H4 (cell line): Measurements from ENCODE around the gene MPRIP. TPM values are rescaled to one million over a fixed set of nuclear protein-coding genes. Genes with fewer than 3 reads are reported as not detected.

Experiments used
- DNase-seq: peaks from one replicate; pipeline ENCODE4 v3.0.0-alpha.2; 2015; ENCODE audit warnings: low spot score
- total RNA-seq: library from RNA; depleted of rRNA; stranded (reverse); fragments of >200 nt; shearing (Covaris generic); gene quantifications from 2 replicates; pipeline ENCODE4 v1.2.3, GENCODE V29; 2014

Gene MPRIP
- total RNA-seq, 1 experiment from 2014 or later, result 99.5 TPM

DNA sequence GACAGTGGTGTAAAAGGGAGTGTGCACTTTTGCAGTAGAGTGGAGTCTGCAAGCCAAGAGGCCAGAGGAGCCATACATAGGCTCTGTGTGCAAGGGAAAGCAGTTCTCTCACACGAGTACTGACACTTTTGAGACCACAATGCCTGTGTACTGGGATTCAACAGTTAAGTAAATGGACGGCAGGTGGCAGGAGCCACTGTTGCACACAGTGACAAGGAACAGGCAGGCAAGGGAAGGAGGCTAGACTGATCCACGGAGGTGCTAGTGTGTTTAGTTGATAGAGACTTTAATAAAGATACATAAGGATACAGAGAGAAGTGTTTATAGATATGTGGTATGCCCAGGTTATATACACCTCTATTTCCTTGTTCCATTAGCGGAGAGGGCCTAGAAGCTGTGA lies 67.0 kb downstream of the MPRIP start:
- DNase-seq, result no peak

DNA sequence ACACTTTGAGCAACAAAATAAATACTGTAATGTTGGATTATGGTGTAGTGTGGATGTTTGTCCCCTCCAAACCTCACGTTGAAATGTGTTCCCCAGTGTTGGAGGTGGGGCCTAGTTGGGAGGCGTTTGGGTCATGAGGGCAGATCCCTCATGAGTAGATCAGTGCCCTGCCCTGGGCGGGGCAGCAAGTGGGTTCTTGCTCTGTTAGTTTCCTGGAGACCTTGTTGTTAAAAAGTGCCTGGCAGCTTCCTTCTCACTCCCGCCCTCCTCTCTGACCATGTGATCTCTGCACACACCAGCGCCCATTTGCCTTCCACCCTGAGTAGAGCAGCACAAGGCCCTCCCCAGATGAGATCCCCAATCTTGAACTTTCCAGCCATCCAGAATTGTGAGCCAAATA lies 67.7 kb downstream of the MPRIP start:
- no peak for DNase-seq

DNA sequence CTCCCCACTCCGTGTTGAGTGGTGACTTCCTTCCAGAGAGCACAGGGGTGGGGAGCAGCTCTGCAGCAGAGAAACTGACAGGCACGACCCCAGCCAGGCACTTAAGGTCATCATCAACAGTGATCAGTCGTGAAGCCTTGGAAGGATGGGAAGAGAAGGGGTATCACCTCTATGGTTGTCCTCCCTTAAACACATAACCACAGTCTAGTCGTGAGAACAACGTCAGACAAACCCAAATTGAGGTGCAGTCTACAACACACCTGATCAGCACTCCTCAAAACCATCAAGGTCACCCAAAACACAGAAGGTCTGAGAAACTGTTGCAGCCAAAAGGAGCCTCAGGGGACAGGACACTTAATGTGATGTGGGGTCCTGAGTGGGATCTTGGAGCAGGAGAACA lies 68.3 kb downstream of the MPRIP start:
- no peak for DNase-seq

DNA sequence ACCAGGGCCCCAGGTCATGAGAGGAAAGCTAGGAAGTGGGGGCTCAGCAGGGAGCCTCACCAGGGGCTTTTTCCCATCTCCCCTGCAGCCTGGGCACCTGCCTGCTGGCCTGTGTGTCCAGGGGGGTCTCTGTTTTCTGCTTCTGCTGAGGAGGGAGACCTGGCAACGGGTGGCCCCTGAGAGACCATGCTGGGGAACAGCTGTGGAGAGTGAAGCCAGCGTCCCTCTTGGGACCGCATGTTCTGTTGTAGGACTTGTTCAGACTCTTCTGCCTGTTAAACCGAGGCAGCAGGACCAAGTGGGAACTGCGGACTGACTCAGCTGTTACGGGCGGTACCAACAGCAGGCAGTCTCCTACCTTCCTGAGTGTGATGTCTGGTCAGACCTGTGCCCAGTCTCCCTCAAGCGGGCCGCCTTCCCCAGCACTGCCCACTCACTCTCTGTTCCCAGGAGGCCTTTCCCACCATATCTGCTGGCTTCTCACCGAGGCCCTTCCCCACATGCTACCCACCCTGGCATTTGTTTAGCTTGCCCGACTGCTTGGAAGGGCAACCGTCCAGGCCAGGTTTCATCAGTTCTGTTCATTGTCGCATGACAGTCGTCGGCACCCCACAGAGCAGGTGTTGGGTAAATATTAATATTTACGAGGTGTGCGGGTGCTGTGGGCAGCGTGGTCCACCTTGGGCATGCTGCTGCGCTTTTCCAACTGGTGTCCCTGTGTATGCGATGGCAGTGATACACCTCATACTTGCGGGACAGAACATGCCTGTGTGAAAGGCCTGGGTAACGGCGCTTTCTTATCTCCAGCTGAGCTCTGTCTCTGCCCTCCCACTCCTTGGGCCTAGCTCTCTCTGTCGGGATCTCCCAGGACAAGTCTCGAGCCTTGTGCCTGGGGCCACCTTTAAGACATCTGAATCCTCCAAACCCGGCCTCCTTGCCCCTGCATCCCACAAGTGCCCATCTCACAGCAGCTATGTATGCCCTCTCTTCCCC lies 69.4 kb downstream of the MPRIP start:
- no peak for DNase-seq

DNA sequence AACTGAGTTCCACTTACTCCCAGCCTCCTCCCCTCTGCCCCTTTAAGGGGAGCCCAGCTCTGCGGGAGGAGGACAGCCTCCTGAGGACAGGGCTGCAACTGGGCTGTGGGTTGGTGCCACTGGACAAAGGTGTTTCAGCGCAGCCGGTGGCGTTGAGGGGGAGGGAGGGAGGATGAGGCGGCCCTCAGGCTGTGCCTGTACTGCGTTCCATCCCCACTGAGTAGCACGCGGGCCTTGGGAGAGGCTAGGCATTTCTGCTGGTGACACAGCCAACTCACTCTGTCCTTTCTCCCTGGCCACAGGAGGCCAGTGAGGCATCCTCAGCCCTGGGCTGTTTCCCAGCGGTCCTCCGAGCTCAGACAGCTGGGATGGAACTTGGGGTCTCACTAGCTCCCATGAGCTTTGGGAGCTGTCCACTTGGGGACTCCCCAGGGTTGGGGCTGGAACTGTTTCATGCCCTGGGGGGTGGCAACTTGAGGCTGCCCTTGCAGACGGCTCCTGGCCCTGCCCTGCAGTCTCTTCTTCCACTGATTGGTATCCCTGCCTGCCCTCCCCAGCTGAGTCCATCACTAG lies 70.5 kb downstream of the MPRIP start:
- no peak for DNase-seq

DNA sequence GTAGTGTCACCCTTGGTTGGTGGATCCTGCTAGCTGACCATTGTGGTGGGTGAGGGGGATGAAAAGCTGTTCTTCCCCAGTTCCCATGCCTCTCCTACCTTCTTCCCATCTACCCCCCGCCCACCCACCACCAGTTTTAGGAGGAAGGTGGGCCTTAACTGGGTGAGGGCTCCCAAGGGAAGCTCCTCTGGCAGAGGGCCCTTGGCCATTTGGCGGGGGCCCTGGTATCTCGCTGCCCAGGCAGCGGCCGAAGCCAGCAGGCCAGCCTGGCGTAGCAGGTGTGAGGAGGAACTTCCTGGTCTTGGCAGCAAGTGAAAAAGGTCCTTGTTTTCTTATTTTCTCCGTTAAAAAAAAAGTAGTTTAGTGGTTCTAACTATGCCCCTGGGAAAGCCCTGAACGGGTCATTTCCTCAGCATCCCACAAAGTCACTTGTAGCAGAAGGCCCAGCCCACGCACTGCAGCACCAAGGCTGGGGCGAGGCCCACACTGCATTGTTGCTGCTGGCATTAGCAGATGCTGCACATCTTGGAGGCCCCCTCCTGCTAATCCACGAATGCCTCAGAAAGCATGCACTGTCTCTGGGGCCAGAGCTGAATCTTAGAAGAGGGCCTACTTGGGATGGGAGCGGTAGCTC lies 72.5 kb downstream of the MPRIP start:
- DNase-seq, result no peak

DNA sequence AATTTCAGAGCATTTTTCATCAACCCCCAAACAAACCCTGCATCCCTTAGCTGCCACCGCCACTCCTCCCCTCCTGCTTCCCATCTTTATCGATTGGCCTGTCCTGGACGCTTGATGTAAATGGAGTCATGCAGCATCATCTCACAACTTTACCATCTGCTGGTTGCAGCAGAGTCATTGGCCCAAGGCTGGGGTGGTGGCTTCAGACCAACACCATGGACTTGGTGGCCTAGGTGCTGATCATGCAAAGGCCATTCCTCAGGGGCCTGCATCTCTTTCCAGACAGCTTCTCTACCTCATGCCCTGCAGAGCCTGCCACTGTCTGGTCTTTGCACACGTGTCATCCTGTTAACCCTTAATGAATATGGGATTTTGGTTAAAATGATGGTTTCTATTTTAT lies 73.4 kb downstream of the MPRIP start:
- DNase-seq, result no peak

DNA sequence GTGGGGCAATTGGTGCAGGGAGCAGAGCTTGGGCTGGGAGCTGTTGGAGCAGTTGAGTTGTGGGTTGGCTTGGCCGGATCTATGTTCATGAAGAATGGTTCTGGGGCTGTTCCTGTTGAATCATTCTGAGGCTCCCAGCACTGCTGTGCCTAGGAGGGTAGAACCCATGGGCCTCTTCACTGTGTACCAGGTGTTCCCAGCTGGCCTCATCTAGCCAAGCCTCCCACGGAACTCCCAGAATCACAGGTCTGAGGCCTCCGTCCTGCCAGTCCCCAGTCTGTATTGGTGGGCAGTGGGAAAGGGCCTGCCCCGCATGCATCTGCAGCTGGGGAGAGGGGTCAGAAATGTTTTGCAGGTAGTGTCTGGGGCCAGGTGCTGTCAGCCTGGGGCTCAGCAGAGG lies 74.1 kb downstream of the MPRIP start:
- no peak for DNase-seq

DNA sequence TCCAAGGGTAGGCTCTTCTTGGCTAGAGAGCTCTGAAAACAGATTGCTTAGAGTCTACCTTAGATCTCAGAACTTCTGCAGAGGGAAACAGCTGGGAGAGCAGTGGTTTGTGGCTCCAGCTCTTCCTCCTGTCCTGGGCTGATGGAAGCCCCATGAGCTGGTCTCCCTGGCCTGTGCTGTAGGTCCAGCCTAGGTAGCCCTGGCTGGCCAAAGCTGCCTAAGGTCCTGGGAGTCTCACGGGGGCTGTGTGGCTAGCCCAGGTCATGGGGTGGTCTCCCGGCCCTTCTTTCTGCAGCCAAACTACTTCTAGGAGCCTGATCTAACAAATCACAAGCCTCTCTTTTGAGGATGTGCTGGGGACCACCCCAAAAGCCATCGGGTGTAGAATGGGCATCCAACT lies 75.7 kb downstream of the MPRIP start:
- no peak for DNase-seq

DNA sequence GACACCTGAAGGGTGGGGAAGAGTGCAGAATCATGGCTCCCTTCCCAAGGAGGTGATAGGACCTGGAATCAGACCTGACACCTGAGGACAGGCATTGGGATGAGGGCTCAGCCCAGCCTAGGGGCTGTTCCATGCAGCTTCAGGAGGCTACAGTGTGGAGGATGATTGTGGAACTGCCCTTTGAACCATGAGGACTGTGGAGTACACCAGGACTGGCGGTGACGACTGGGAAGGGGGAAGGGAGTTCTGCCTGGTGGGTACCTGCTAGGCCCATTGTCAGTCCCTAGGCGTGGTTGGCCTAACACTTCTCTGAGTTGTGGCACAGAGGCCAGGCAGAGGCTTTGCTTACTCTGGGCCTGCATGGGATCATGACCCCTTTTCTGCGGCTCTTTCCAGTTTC lies 76.1 kb downstream of the MPRIP start:
- no peak for DNase-seq

DNA sequence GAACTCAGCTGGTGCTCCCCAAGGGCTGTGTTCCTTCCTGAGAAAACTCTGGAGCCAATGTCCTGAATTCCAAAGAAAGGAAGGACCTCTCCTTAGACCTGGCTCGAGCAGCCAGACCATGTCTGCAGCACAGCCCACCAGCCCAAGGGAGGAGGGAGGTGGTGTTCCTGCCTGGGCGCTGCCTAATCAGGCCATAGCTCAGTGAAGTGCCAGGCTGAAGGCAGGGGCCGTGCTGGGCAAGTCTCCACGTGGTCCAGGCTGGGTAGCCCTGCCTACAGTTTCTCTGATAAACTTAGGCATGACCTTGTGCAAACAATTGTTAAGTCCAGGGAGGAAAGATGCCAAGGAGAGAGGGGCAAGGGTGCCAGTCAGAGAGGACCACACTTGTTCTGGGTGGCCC lies 76.8 kb downstream of the MPRIP start:
- DNase-seq, result no peak

DNA sequence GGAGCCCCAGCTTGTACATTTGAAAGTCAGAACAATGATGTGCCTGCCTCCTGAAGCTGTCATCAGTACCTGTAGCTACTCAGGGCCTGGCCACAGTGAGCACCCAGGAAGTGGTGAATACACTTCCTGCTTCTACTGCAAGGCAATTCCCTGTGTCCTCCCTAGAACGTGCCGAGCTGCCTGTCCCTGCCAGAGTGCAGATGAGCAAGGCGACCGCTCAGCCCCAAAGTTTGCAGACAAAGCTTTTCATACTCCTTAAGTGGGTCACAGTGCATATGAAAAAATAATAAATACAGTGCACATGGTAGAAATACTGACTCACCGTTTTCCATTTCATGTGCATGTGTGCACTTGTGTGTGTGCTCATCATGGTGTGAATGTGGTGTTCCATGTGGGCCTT lies 77.3 kb downstream of the MPRIP start:
- DNase-seq, result no peak

DNA sequence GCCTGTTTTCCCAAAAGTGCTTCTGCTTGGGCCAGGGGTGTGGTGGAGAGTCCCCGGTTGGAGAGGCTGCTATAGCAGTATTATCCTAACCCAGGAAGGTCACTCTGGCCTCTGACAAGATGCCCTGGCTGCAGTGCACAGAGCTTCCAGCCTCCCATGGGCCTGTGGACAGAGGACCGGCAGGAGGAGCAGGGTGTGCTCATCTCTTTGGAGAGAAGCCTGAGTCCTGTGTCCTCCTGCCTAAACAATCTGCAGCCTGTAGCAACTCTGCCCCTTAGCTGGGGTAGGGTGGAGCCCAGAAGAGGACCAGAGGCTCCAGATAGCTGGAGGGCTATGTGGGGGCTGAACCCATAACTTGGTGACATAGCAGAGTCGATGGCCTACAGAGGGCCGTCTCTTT lies 78.0 kb downstream of the MPRIP start:
- DNase-seq, result no peak

DNA sequence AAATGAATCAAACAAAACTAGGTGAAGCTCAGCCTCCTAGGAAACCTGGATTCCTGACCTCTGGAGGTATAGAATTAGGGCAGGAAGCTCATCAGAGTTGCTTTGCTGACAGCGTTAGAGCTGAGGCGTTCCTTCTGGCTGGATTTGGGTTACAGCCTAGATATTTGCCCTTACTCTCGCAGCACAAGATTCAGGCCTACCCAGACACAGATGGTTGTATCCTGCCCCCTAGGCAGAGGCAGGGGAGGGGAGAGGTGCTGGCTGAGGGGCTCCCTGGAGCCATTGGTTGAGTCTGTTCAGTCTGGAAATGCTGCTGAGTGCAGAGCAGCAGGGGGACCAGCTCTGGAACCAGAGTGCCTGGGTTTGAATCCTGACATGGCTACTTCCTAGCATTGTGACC lies 78.4 kb downstream of the MPRIP start:
- no peak for DNase-seq

DNA sequence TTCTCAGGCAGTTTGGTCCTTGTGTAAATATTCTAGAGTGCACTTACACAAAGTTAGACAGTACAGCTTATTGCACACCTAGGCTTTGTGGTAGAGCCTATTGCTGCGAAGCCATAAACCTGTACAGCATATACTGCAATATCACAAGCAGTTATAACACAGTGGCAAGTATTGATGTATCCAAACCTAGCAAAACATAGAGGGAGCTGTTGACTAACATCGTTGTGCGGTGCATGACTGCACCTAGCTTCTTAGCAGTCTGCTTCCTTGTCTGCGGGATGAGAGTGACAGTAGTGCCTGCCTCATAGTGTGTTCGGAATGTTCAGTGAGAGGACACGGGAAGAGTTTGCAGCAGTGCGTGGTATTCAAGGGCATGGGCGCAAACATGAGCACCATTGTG lies 78.9 kb downstream of the MPRIP start:
- DNase-seq, result no peak

DNA sequence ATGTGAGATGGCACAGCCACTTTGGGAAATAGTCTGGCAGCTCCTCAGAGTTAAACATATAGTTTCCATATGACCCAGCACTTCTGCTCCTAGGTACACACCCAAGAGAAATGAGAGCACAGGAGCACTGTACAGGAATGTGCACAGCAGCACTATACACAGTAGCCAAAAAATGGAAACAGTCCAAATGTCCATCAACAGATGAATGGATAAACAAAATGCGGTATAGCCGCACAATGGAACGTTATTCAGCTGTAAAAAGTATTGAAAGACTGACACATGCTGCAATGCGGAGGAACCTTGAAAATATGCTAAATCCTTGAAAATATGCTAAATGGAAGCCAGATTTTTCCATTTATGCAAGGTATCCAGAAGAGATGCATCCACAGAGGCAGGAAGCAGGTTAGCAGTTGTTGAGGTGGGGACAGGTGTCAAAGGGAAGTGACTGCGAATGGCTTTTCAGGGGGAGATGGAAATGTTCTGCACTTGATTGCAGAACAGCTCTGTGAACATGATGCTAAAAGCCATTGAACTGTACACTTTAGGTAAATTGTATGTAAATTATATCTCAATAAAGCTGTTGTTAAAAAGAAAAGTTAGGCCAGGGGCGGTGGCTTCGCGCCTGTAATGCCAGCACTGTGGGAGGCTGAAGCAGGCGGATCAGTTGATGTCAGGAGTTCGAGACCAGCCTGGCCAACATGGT lies 80.7 kb downstream of the MPRIP start:
- DNase-seq, result no peak

DNA sequence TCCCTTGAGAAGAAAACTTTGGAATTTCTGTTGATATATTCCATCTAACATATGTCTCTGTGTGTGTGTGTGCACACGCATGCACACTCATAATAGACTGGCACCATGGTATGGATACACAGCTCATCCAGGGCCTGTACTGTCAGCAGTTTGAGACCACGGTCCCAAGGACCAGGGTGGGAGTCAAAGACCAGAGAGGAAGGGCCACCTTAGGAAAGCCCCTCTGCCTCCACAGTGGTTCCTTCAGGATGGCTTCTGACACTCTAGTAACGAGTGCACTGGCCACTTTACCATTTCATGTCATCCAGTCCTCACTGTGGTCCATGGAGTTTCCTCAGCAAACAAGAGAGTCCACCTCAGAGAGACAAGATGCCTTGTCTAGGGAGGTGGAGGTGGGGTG lies 82.1 kb downstream of the MPRIP start:
- DNase-seq, result no peak

DNA sequence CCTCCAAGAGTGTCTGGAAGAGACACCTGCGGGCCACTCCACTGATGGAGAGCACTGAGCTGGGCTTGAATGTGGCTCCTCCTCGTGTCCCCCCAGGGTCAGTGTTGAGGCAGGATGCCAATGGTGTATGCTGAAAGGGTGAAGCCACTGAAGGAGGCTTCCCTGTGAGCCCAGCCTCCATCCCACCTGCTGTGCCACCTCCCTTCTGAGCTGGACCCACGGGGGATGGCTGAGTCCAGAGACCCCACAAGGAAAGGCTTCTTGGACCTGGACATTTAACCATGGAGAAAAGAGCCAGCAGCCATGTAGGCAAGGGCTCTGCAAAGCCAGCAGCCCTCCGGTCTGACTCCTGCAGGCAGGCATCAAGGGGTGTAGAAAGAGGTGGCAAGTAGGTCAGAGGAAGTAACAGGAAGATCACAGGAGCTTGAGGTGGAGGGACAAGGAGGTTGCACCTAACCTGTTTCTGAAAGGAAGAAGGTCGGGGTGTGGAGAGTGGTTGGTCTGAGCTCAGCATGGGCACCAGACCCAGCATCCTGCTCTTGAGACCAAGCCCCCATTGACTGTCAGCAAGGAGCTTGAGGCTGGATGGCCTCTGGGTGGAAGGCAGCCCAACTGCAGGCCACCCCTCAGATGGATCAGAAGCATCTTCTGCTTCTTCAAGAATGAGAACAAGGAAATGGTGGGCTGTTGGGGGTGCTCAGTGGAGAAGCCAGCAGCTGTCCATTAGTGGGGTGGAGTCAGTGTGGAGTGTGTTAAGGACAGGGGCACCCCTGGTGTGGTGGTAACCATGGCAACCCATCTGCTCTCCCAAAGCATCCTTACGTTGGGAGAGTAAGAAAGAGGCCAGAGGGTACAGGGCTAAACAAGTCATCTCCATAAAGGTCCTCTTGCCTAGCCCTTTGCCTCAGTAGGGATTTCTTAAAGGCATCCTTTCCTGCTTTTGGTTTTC lies 83.2 kb downstream of the MPRIP start:
- DNase-seq, result no peak

DNA sequence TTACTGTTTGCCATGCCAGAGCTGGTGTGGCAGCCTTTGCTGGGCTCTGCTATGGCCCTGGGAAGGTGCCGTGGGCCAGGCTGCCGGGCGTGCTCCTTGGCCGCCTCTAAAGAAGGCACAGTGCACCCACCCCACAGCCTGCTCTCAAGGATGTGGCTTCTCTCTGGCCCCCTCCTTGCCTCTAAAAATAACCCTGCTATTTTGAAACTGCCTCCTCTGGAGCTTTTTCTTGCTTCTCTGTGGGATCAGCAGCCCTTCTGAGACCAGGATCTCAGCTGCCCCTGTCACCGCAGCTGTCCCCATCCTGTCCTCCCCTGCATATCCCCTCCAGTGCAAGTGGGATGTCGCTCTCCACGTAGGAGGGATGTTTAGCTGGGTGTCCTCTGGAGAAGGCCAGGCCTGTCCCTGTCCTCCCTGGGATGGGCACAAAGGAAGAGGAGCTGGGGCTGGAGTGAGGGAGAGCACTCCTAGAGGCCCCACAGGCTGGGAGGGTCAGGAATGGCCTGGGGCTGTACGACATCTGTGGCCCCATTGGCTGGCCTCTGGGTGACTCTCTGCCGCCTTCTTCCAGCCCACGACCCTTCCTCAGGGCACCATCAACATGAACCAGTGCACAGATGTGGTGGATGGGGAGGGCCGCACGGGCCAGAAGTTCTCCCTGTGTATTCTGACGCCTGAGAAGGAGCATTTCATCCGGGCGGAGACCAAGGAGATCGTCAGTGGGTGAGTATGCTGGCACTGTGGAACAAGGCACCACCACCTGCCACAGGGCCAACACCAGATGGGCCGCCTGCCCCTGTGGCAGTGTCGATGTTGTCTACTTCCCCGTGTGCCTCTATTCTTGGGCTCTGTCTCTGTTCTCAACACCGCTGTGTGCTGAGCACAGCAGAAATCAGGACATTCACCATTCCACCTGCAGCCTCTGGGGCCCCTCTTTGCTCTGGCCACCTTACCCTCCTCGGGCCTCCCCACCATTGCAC lies 84.2 kb downstream of the MPRIP start:
- DNase-seq, result no peak

DNA sequence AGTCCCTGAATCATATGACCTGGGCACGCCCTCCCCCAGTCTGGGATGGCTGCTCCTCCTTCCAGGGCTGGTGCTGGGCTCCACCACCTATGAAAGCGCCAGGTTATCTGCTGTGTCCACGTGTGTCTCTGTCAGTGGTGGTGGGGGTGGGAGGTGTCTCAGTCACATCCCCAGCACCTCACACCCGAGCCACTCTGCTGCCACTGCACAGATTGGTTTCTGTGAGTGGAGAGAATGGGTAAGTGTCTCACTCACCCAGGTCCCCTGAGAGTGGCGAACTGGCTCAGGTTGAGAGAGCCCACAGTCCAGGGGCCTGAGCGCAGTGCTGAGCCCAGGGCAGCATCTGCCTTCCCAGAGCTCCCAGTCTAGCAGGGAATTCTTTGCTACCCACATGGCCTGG lies 84.9 kb downstream of the MPRIP start:
- DNase-seq, result no peak
